Epithelial cell of proximal tubule (primary cell): ENCODE results near the gene SETD7. TPM values are rescaled to one million over a fixed set of nuclear protein-coding genes. Genes with fewer than 3 reads are reported as not detected.
"Not testable (repeated sequence)": the region's sequence is repeated elsewhere in the genome, so short reads cannot be mapped to it uniquely, and the experiment has no call there.

Experiments used
- DNase-seq: peaks from one replicate; pipeline ENCODE4 v3.0.0-alpha.2; 2011; ENCODE audit warnings: low read depth
- H3K4me3 ChIP-seq: 2 replicates; pipeline ENCODE4 v1.5.1; 2011; ENCODE audit warnings: low read depth, mild to moderate bottlenecking, low read length
- CTCF ChIP-seq: conservative IDR thresholded peaks from 2 replicates; pipeline ENCODE4 v1.5.1; 2012; ENCODE audit warnings: low read depth, mild to moderate bottlenecking, low read length
- total RNA-seq: library from RNA; depleted of rRNA; stranded (reverse); fragments of >200 nt; gene quantifications from 2 replicates; pipeline ENCODE4 v1.2.3, GENCODE V29; 2015

Gene SETD7
- total RNA-seq, 1 donor from 2014 or later, result 21.7 TPM

GRCh38 chr4:139454111-139455045 lies 101.6 kb downstream of the SETD7 start, which contains the start of gene RAB33B:
RAB33B (plus strand) TSS chr4:139454121; CDS start chr4:139454196, 75 bp downstream.
- no peak for TF ChIP-seq CTCF
- peak within 1 kb of the TSS; percentile 86 for H3K4me3 ChIP-seq
- DNase-seq, result peak; percentile 29

GRCh38 chr4:139453371-139454110 lies 102.5 kb downstream of the SETD7 start:
- peak; percentile 1 for TF ChIP-seq CTCF
- H3K4me3 ChIP-seq, result peak overlapping the region; percentile 86
- peak; percentile 57 for DNase-seq

GRCh38 chr4:139453041-139453370 lies 103.0 kb downstream of the SETD7 start:
- peak; percentile 71 for DNase-seq
- peak overlapping the region; percentile 86 for H3K4me3 ChIP-seq
- peak; percentile 54 for TF ChIP-seq CTCF

- no peak for DNase-seq
- peak overlapping the region; percentile 86 for H3K4me3 ChIP-seq
- TF ChIP-seq CTCF, result no peak
Measured at GRCh38 chr4:139451997-139452396, 104.0 kb downstream of the SETD7 start.

- H3K4me3 ChIP-seq, result no peak overlapping the region
Measured at GRCh38 chr4:139450586-139450985, 105.4 kb downstream of the SETD7 start.

GRCh38 chr4:139447078-139447477 lies 108.9 kb downstream of the SETD7 start:
- not testable (repeated sequence) for DNase-seq, H3K4me3 ChIP-seq

More at GRCh38 chr4:139450586-139450985, 105.4 kb downstream of the SETD7 start:
- no peak for DNase-seq
- TF ChIP-seq CTCF, result no peak

Other genes with a start within 250 kb of the SETD7 start
- gene RAB33B, start 102.1 kb downstream of the SETD7 start, total RNA-seq, result 3.9 and 5.9 TPM in 2 replicates
- 56.7 and 66.3 TPM in 2 replicates for gene MGST2, start 109.6 kb upstream of the SETD7 start, total RNA-seq